Left ventricle myocardium inferior (tissue), 1 donor: ENCODE results near the gene SLC6A12. TPM values are rescaled to one million over a fixed set of nuclear protein-coding genes. Genes with fewer than 3 reads are reported as not detected.

ENCODE experiments used
- DNase-seq: peaks from one replicate; pipeline ENCODE4 v3.0.0-alpha.2; 2020
- H3K27ac ChIP-seq: fragments of 200-600 bp; replicated peaks from 2 replicates; pipeline ENCODE4 v1.8.0; 2021
- H3K27me3 ChIP-seq: fragments of 200-600 bp; 2 replicates; pipeline ENCODE4 v1.8.0; 2021; ENCODE audit warnings: low read depth
- H3K36me3 ChIP-seq: fragments of 200-600 bp; 2 replicates; pipeline ENCODE4 v1.8.0; 2021
- H3K4me1 ChIP-seq: fragments of 200-600 bp; 2 replicates; pipeline ENCODE4 v1.8.0; 2021
- H3K4me3 ChIP-seq: fragments of 200-600 bp; 2 replicates; pipeline ENCODE4 v1.8.0; 2021; ENCODE audit warnings: mild to moderate bottlenecking, moderate library complexity
- H3K9me3 ChIP-seq: fragments of 200-600 bp; replicated peaks from 2 replicates; pipeline ENCODE4 v1.8.0; 2021
- intact Hi-C: fragments of 100-400 bp; cut with micrococcal nuclease; formaldehyde crosslinking; loops from one replicate; pipeline ENCODE4 v1.11.0; 2022
- total RNA-seq: library from RNA; stranded (reverse); fragmentation: NEBNext Ultra II Directional; extraction: Animal tissue kit (Norgen Biotek cat#: 25700); gene quantifications from one replicate; pipeline ENCODE4 v1.2.1, GENCODE V29; 2021
- TF ChIP-seq, protein P1 (sequence below): fragments of 200-600 bp; IDR thresholded peaks from 2 replicates; pipeline ENCODE4 v1.8.0; 2021; ENCODE audit warnings: antibody characterized with exemption, mild to moderate bottlenecking, borderline replicate concordance
- donor health status: DM: no; HTN: yes; CAD: no; lungs with severe emphysema.

SLC6A12 gene
- total RNA-seq, 1 donor from 2014 or later = 1.2 TPM

DNA sequence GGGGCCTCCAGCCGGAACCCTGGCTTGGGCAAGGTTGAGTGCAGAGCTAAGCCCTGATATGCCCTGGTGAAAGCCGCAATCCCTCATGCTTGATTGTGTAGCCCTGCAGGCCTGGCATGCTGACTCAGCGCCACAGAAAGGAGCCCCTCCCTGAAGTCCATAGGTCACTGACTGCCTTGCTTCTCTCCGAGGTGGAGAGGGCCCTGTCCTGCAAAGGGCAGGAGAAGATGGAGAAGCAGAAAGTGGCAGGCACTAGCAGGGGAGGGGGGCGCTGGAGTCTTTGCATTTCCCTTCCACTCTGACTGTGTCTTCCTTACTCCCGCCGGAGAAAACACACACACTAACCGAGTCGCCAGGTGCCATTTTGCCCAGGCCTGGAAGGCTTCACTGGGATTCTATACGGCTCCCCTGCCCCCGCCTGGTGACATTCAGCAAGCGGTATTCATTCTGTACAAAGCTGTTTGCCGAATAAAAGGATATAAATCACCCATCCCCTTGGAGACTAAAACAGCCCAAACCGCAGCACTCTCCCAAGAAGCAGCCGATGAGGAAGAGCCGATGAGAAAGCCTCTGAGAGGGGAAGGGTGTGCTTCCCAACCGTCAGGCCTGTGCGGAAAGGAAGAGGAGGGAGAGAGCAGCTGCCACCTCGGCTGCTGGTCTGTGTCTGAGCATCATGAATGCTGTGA, 69.8 kb downstream of the SLC6A12 start:
- Histone ChIP-seq H3K4me1 (peaks cover 11% of the 10 kb centered on the region), H3K9me3 (no peaks in the 10 kb centered on the region), H3K4me3 (no peak overlapping the region), H3K27ac (no peak overlapping the region), H3K27me3 (peaks cover 30% of the 10 kb centered on the region), H3K36me3 (no peaks in the 10 kb centered on the region)
- TF ChIP-seq, protein P1, sequence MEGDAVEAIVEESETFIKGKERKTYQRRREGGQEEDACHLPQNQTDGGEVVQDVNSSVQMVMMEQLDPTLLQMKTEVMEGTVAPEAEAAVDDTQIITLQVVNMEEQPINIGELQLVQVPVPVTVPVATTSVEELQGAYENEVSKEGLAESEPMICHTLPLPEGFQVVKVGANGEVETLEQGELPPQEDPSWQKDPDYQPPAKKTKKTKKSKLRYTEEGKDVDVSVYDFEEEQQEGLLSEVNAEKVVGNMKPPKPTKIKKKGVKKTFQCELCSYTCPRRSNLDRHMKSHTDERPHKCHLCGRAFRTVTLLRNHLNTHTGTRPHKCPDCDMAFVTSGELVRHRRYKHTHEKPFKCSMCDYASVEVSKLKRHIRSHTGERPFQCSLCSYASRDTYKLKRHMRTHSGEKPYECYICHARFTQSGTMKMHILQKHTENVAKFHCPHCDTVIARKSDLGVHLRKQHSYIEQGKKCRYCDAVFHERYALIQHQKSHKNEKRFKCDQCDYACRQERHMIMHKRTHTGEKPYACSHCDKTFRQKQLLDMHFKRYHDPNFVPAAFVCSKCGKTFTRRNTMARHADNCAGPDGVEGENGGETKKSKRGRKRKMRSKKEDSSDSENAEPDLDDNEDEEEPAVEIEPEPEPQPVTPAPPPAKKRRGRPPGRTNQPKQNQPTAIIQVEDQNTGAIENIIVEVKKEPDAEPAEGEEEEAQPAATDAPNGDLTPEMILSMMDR = no peak
- DNase-seq = no peak
- intact Hi-C loops = no loop called here

DNA sequence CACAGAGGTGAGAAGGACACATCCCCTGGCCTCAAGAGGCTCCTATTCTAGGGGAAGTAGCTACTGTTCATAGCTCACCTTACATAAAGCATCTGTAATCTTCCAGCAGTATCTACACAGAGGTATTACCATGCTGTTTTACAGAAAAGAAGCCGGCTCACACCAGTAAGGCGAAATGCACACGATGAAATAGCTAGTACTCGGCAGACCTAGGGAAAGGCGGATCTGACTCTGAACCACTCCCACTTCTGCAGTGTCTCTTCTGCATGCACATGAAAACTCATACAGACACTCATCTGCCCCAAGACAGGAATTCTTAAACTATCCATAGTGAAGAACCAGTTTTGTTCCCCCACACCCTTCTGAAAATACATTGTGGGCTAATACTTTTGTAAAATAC, 73.8 kb downstream of the SLC6A12 start:
- H3K4me1 ChIP-seq = peaks cover 20% of the 10 kb centered on the region
- no peak for DNase-seq
- H3K4me3 ChIP-seq = peak overlapping the region; percentile 65
- no peaks in the 10 kb centered on the region for H3K9me3 ChIP-seq
- H3K27ac ChIP-seq = no peak overlapping the region
- H3K36me3 ChIP-seq = no peaks in the 10 kb centered on the region
- peaks cover 57% of the 10 kb centered on the region for H3K27me3 ChIP-seq
- intact Hi-C loops = no loop called here
- TF ChIP-seq, protein P1 = no peak

Other genes starting within 250 kb of the SLC6A12 start
- gene IQSEC3, start 147.4 kb downstream of the SLC6A12 start, total RNA-seq = 0.69 TPM
- 1.8 TPM for gene SLC6A13, start 48.7 kb upstream of the SLC6A12 start, total RNA-seq
- gene KDM5A, start 175.2 kb upstream of the SLC6A12 start, total RNA-seq = 28.2 TPM
- 4.8 TPM for gene CCDC77, start 187.5 kb upstream of the SLC6A12 start, total RNA-seq
- 43.4 TPM for gene B4GALNT3, start 245.8 kb upstream of the SLC6A12 start, total RNA-seq